GM23338 (cell line): ENCODE results near the gene GMPR. TPM values are rescaled to one million over a fixed set of nuclear protein-coding genes. Genes with fewer than 3 reads are reported as not detected.

Source experiments
- ATAC-seq: fragments of 200-7000 bp; cut with Tn5 transposase; 3 replicates; pipeline ENCODE4 v1.9.1; 2020
- DNase-seq: peaks from one replicate; pipeline ENCODE4 v3.0.0-alpha.2; 2015; ENCODE audit warnings: low spot score
- H2AFZ ChIP-seq: fragments of 200-600 bp; sonication (generic); 2 replicates; pipeline ENCODE4 v1.8.0; 2016; ENCODE audit warnings: antibody characterized with exemption, mild to moderate bottlenecking, moderate library complexity
- H3F3A ChIP-seq: fragments of 200-600 bp; sonication (generic); replicated peaks from 2 replicates; pipeline ENCODE4 v1.8.0; 2017; ENCODE audit warnings: antibody characterized with exemption, mixed run types, low read depth
- H3K27ac ChIP-seq: fragments of 200-600 bp; sonication (generic); 2 replicates; pipeline ENCODE4 v1.6.1; 2016; ENCODE audit warnings: low read depth
- H3K27me3 ChIP-seq: fragments of 200-600 bp; sonication (generic); 2 replicates; pipeline ENCODE4 v1.8.0; 2016; ENCODE audit warnings: mild to moderate bottlenecking, mixed run types, moderate library complexity; ENCODE audit not compliant: insufficient read depth
- H3K36me3 ChIP-seq: fragments of 200-600 bp; sonication (generic); 2 replicates; pipeline ENCODE4 v1.8.0; 2016; ENCODE audit warnings: mild to moderate bottlenecking; ENCODE audit not compliant: insufficient read depth
- H3K4me1 ChIP-seq: fragments of 200-600 bp; sonication (generic); 2 replicates; pipeline ENCODE4 v1.8.0; 2016; ENCODE audit warnings: mild to moderate bottlenecking, moderate library complexity; ENCODE audit not compliant: insufficient read depth
- H3K4me2 ChIP-seq: fragments of 200-600 bp; sonication (generic); 2 replicates; pipeline ENCODE4 v1.7.1; 2017; ENCODE audit warnings: mixed run types
- H3K4me3 ChIP-seq: fragments of 200-600 bp; sonication (generic); 2 replicates; pipeline ENCODE4 v1.6.1; 2016; ENCODE audit warnings: mixed run types
- H3K79me2 ChIP-seq: fragments of 200-600 bp; sonication (generic); replicated peaks from 2 replicates; pipeline ENCODE4 v1.8.0; 2017; ENCODE audit warnings: mild to moderate bottlenecking; ENCODE audit not compliant: insufficient read depth
- H3K9me2 ChIP-seq: fragments of 200-600 bp; sonication (generic); 2 replicates; pipeline ENCODE4 v1.8.0; 2017; ENCODE audit not compliant: insufficient read depth
- H4K20me1 ChIP-seq: fragments of 200-600 bp; sonication (generic); replicated peaks from 2 replicates; pipeline ENCODE4 v1.8.0; 2017; ENCODE audit warnings: mild to moderate bottlenecking; ENCODE audit not compliant: insufficient read depth
- H3K27ac Mint-ChIP-seq: 2 replicates; pipeline ENCODE4 v1.8.0; 2020; ENCODE audit warnings: inconsistent platforms, mild to moderate bottlenecking, moderate library complexity, mixed read lengths
- H3K27me3 Mint-ChIP-seq: 3 replicates; pipeline ENCODE4 v1.8.0; 2022; ENCODE audit warnings: low read depth, mild to moderate bottlenecking, moderate library complexity, mixed read lengths, inconsistent platforms; ENCODE audit not compliant: insufficient read depth, poor library complexity
- H3K36me3 Mint-ChIP-seq: 3 replicates; pipeline ENCODE4 v1.8.0; 2021; ENCODE audit warnings: low read depth, mild to moderate bottlenecking, inconsistent platforms, moderate library complexity, mixed read lengths
- H3K4me1 Mint-ChIP-seq: 3 replicates; pipeline ENCODE4 v1.8.0; 2020; ENCODE audit warnings: mild to moderate bottlenecking, inconsistent platforms, mixed read lengths
- H3K4me3 Mint-ChIP-seq: 3 replicates; pipeline ENCODE4 v1.8.0; 2021; ENCODE audit warnings: moderate library complexity, mild to moderate bottlenecking, inconsistent platforms, mixed read lengths
- H3K9me3 Mint-ChIP-seq: 3 replicates; pipeline ENCODE4 v1.8.0; 2020; ENCODE audit warnings: moderate library complexity, mild to moderate bottlenecking, inconsistent platforms, mixed read lengths
- CREB1 ChIP-seq: fragments of 250-450 bp; sonication (Bioruptor Pico); IDR thresholded peaks from 2 replicates; pipeline ENCODE4 v1.5.0; 2020; ENCODE audit warnings: low read depth, mild to moderate bottlenecking, moderate library complexity
- CTCF ChIP-seq, 2 experiments: fragments of 200-600 bp in 1 of 2; sonication (generic) in 1 of 2; conservative IDR thresholded peaks; 2 replicates each; pipeline versions ENCODE4 v1.5.1 to v1.6.1; 2016 to 2017; ENCODE audit warnings: antibody characterized with exemption in 2 of 2, low read depth in 2 of 2, mild to moderate bottlenecking in 2 of 2, moderate library complexity in 1 of 2
- EZH2 ChIP-seq: fragments of 200-600 bp; sonication (generic); IDR thresholded peaks from one replicate; pipeline ENCODE4 v1.8.0; 2017; ENCODE audit warnings: antibody characterized with exemption, mild to moderate bottlenecking, low read depth; ENCODE audit not compliant: unreplicated experiment
- EZH2phosphoT487 ChIP-seq: fragments of 200-600 bp; sonication (generic); IDR thresholded peaks from one replicate; pipeline ENCODE4 v1.8.1; 2018; ENCODE audit warnings: antibody characterized with exemption; ENCODE audit not compliant: unreplicated experiment
- JUNB ChIP-seq: IDR thresholded peaks from one replicate; pipeline ENCODE4 v1.6.1; 2016; ENCODE audit warnings: antibody characterized with exemption; ENCODE audit not compliant: unreplicated experiment
- NANOG ChIP-seq: IDR thresholded peaks from 2 replicates; pipeline ENCODE4 v1.6.1; 2016; ENCODE audit warnings: antibody characterized with exemption, borderline replicate concordance
- POLR2AphosphoS5 ChIP-seq: IDR thresholded peaks from 2 replicates; pipeline ENCODE4 v1.6.1; 2016; ENCODE audit warnings: antibody characterized with exemption, low read depth
- STAT1 ChIP-seq: IDR thresholded peaks from one replicate; pipeline ENCODE4 v1.6.1; 2016; ENCODE audit warnings: antibody characterized with exemption; ENCODE audit not compliant: unreplicated experiment
- ZNF114 ChIP-seq: fragments of 250-450 bp; sonication (Bioruptor Pico); IDR thresholded peaks from 2 replicates; pipeline ENCODE4 v1.5.0; 2020; ENCODE audit warnings: mild to moderate bottlenecking, moderate library complexity
- ZNF331 ChIP-seq: fragments of 250-450 bp; sonication (Bioruptor Pico); IDR thresholded peaks from 2 replicates; pipeline ENCODE4 v1.5.0; 2020; ENCODE audit warnings: low read depth, mild to moderate bottlenecking, moderate library complexity
- polyA plus RNA-seq: library from polyadenylated mRNA; unstranded; fragments of >200 nt; fragmentation: Nextera tagmentation; extraction: Ambion mirVana; gene quantifications from 2 replicates; pipeline ENCODE4 v1.2.1, GENCODE V29; 2016
- total RNA-seq: library from RNA; depleted of rRNA; stranded (reverse); fragments of >200 nt; shearing (Covaris generic); gene quantifications from 2 replicates; pipeline ENCODE4 v1.2.3, GENCODE V29; 2014
- TF ChIP-seq, protein P1 (sequence below): IDR thresholded peaks from 2 replicates; pipeline ENCODE4 v1.6.1; 2016; ENCODE audit warnings: antibody characterized with exemption
- TF ChIP-seq, protein P2 (sequence below): fragments of 250-450 bp; sonication (Bioruptor Pico); IDR thresholded peaks from 2 replicates; pipeline ENCODE4 v1.5.0; 2020; ENCODE audit warnings: mild to moderate bottlenecking, moderate library complexity
- TF ChIP-seq, protein P3 (sequence below): IDR thresholded peaks from one replicate; pipeline ENCODE4 v1.6.1; 2018; ENCODE audit warnings: antibody characterized with exemption; ENCODE audit not compliant: unreplicated experiment

The GMPR gene
- total and polyA plus RNA-seq, 2 experiments from 2014 or later: 0.23 to 0.35 TPM

- Histone ChIP-seq H3K4me3 (no peak overlapping the region), H2AFZ (no peak overlapping the region), H3K27ac (no peak overlapping the region), H3K27me3 (no peaks in the 10 kb centered on the region), H3K79me2 (no peaks in the 10 kb centered on the region), H3K9me2 (no peaks in the 10 kb centered on the region), H4K20me1 (no peaks in the 10 kb centered on the region), H3K4me1 (no peaks in the 10 kb centered on the region; the same call in 1 of the 2 replicates), H3K36me3 (no peaks in the 10 kb centered on the region), H3K4me2 (no peak overlapping the region), H3F3A (no peaks in the 10 kb centered on the region)
- no peak for DNase-seq
- H3K36me3 Mint-ChIP-seq: no peaks in the 10 kb centered on the region
- no peaks in the 10 kb centered on the region for H3K9me3 Mint-ChIP-seq
- TF ChIP-seq EZH2phosphoT487 (no peak), CTCF (conservative IDR thresholded peaks at IDR 0.05; ENCODE audit: low read depth in 2 of 2) (no peak), NANOG (no peak), ZNF331 (no peak), POLR2AphosphoS5 (no peak), CREB1 (CRISPR knock-in tag) (no peak), STAT1 (no peak), ZNF114 (CRISPR knock-in tag) (no peak), JUNB (no peak), EZH2 (no peak)
- TF ChIP-seq, protein P1, sequence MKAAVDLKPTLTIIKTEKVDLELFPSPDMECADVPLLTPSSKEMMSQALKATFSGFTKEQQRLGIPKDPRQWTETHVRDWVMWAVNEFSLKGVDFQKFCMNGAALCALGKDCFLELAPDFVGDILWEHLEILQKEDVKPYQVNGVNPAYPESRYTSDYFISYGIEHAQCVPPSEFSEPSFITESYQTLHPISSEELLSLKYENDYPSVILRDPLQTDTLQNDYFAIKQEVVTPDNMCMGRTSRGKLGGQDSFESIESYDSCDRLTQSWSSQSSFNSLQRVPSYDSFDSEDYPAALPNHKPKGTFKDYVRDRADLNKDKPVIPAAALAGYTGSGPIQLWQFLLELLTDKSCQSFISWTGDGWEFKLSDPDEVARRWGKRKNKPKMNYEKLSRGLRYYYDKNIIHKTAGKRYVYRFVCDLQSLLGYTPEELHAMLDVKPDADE: no peak
- TF ChIP-seq, protein P2, sequence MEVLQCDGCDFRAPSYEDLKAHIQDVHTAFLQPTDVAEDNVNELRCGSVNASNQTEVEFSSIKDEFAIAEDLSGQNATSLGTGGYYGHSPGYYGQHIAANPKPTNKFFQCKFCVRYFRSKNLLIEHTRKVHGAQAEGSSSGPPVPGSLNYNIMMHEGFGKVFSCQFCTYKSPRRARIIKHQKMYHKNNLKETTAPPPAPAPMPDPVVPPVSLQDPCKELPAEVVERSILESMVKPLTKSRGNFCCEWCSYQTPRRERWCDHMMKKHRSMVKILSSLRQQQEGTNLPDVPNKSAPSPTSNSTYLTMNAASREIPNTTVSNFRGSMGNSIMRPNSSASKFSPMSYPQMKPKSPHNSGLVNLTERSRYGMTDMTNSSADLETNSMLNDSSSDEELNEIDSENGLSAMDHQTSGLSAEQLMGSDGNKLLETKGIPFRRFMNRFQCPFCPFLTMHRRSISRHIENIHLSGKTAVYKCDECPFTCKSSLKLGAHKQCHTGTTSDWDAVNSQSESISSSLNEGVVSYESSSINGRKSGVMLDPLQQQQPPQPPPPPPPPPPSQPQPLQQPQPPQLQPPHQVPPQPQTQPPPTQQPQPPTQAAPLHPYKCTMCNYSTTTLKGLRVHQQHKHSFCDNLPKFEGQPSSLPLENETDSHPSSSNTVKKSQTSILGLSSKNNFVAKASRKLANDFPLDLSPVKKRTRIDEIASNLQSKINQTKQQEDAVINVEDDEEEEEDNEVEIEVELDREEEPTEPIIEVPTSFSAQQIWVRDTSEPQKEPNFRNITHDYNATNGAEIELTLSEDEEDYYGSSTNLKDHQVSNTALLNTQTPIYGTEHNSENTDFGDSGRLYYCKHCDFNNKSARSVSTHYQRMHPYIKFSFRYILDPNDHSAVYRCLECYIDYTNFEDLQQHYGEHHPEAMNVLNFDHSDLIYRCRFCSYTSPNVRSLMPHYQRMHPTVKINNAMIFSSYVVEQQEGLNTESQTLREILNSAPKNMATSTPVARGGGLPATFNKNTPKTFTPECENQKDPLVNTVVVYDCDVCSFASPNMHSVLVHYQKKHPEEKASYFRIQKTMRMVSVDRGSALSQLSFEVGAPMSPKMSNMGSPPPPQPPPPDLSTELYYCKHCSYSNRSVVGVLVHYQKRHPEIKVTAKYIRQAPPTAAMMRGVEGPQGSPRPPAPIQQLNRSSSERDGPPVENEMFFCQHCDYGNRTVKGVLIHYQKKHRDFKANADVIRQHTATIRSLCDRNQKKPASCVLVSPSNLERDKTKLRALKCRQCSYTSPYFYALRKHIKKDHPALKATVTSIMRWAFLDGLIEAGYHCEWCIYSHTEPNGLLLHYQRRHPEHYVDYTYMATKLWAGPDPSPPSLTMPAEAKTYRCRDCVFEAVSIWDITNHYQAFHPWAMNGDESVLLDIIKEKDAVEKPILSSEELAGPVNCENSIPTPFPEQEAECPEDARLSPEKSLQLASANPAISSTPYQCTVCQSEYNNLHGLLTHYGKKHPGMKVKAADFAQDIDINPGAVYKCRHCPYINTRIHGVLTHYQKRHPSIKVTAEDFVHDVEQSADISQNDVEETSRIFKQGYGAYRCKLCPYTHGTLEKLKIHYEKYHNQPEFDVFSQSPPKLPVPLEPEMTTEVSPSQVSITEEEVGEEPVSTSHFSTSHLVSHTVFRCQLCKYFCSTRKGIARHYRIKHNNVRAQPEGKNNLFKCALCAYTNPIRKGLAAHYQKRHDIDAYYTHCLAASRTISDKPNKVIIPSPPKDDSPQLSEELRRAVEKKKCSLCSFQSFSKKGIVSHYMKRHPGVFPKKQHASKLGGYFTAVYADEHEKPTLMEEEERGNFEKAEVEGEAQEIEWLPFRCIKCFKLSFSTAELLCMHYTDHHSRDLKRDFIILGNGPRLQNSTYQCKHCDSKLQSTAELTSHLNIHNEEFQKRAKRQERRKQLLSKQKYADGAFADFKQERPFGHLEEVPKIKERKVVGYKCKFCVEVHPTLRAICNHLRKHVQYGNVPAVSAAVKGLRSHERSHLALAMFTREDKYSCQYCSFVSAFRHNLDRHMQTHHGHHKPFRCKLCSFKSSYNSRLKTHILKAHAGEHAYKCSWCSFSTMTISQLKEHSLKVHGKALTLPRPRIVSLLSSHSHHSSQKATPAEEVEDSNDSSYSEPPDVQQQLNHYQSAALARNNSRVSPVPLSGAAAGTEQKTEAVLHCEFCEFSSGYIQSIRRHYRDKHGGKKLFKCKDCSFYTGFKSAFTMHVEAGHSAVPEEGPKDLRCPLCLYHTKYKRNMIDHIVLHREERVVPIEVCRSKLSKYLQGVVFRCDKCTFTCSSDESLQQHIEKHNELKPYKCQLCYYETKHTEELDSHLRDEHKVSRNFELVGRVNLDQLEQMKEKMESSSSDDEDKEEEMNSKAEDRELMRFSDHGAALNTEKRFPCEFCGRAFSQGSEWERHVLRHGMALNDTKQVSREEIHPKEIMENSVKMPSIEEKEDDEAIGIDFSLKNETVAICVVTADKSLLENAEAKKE (CRISPR knock-in tag): no peak
- TF ChIP-seq, protein P3, sequence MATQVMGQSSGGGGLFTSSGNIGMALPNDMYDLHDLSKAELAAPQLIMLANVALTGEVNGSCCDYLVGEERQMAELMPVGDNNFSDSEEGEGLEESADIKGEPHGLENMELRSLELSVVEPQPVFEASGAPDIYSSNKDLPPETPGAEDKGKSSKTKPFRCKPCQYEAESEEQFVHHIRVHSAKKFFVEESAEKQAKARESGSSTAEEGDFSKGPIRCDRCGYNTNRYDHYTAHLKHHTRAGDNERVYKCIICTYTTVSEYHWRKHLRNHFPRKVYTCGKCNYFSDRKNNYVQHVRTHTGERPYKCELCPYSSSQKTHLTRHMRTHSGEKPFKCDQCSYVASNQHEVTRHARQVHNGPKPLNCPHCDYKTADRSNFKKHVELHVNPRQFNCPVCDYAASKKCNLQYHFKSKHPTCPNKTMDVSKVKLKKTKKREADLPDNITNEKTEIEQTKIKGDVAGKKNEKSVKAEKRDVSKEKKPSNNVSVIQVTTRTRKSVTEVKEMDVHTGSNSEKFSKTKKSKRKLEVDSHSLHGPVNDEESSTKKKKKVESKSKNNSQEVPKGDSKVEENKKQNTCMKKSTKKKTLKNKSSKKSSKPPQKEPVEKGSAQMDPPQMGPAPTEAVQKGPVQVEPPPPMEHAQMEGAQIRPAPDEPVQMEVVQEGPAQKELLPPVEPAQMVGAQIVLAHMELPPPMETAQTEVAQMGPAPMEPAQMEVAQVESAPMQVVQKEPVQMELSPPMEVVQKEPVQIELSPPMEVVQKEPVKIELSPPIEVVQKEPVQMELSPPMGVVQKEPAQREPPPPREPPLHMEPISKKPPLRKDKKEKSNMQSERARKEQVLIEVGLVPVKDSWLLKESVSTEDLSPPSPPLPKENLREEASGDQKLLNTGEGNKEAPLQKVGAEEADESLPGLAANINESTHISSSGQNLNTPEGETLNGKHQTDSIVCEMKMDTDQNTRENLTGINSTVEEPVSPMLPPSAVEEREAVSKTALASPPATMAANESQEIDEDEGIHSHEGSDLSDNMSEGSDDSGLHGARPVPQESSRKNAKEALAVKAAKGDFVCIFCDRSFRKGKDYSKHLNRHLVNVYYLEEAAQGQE: no peak
- no peak overlapping the region for H3K4me3 Mint-ChIP-seq
- no peak for ATAC-seq
- H3K27me3 Mint-ChIP-seq: peaks cover 17% of the 10 kb centered on the region
- no peak overlapping the region for H3K27ac Mint-ChIP-seq
- H3K4me1 Mint-ChIP-seq: peaks cover 14% of the 10 kb centered on the region; the same call in 2 of the 3 replicates
Observed at GRCh38 chr6:16248271-16248853, 10.0 kb downstream of the GMPR start.
